Measurements from ENCODE around the gene DPPA2.

The DPPA2 gene

GRCh38 chr3:109325109-109325508 is 8.8 kb upstream of the DPPA2 start:
- DNase-seq (ENCODE audit: low read depth): no peak

DNA sequence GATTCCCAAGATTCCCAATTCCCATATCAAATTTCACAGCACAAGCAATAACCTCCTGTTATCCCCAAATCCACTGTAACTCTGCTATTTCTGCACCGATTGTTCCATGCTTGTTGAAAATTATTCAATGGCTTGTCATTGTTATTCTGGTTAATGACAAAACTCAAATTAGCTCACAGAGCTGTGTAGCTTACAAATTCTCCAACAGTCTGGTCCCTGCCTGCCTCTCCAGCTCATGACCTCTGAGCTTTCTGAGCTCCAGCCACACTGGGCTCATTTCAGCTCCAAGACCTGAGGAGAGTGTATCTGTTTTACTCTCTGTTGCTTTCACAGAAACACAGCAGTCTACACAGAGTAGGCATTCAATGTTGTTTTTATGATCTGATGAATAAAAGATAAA is 3.3 kb downstream of the DPPA2 start:
- DNase-seq (ENCODE audit: low read depth): no peak

DNA sequence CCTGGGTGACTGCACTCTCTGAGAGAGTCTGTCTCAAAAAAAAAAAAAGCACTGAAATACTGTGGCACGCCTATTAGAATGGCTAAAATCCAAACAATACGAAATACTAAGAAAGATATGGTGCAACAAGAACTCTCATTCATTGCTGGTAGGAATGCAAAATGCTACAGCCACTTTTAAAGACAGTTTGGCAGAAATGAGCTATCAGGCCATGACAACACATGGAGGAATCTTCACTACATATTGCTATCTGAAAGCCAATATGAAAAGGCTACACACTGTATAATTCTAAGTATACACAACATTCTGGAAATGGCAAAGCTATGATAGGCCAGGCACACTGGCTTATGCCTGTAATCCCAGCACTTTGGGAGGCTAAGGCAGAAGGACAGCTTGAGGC is 18.8 kb downstream of the DPPA2 start:
- no peak for DNase-seq (ENCODE audit: low read depth)

- no peak for DNase-seq (ENCODE audit: low read depth)
Observed at GRCh38 chr3:109284071-109284470, 32.2 kb downstream of the DPPA2 start.

GRCh38 chr3:109278546-109278945 is 37.8 kb downstream of the DPPA2 start:
- no peak for DNase-seq (ENCODE audit: low read depth)

DNA sequence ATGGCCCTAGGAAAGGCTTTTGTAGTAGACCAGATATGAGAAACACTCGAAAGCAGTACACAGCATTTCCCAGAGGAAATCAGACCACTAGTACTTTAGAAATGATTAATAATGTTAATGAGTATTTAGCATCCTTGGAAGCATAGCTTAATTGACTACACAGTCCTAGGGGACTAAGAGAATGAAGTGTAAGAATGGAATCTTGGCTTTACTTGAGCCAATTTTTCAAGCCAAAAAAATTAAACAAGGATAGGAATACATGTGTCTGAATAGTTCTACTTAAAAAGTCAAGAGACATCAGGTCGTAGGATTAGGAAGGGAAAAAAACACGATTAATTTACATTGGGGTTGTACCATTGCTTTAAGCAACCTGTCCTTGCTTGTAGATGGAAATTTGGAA is 38.2 kb downstream of the DPPA2 start:
- no peak for DNase-seq (ENCODE audit: low read depth)

DNA sequence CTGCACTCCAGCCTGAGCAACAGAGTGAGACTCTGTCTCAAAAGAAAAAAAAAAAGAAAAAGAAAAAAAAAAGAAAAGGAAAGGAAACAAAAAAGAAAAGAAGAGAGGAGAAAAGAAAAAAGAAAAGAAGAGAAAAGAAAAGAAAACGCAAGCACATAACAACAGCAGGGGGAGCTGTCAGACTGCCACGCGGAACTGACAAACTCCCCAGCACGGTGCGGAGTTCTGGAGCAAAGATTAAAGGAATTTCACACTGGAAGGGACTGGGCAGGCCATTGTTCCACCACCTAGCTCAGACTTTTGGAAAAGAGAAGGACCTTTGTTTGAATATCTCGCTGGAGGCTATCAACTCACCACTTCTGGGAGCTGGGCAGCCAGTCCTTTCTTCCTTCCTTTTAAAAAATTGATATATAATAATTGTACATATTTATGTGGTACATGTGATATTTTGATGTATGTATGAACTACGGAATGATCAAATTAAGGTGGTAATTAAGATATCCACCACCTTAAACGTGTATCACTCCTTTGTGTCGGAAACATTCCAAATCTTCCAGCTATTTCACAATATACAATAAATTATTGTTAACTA is 40.5 kb downstream of the DPPA2 start:
- no peak for DNase-seq (ENCODE audit: low read depth)

- DNase-seq (ENCODE audit: low read depth): no peak
Observed at GRCh38 chr3:109270779-109271178, 45.5 kb downstream of the DPPA2 start.

DNA sequence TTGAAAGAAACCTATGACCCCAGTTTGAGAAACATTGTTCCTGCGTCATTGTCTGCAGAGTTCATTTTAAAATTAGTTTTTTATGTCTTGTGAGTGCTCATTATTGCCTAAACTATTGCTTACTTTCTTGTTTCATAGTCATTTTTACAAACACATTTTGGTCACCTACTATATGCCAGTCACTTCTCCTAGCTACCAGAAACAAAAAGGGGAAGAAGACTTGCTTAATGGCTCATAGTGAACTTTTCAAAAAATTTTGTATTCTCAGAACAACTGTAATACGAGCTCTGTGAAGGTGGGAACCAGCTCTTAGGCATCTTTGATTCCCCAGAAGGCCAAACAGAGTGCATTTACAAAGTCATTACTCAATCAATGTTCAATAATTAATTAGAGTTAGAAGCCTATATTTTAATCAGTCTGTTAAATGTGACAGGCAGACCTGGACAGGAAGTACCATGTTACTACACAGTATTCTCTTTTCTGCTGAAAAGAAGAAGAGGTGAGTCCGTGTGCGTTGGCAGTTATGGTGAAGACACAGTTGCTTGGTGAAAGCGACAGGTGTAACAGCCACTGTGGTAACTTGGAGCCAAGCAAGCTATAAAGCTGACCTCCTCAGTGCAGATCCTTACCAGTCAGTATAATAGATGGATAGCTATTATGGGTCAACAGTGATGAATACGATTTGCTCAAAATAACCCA is 46.6 kb downstream of the DPPA2 start:
- DNase-seq (ENCODE audit: low read depth): no peak

DNA sequence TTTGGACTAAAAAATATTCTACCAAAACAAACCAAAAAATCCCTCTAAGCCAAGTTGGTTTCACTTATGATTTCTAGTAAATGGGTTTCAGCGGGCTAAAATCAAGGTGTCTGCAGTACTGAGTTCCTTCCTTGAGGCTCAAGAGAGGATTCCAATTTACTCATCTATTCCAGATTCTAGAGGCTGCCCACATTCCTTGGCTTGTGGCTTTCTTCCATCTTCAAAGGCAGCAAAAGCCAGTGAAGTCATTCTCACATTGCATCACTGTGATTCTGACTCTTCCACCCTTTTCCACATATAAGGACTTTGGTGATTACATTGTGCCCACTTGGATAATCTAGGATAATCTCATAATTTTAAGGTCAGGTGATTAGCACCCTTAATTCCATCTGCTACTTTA is 48.1 kb downstream of the DPPA2 start:
- no peak for DNase-seq (ENCODE audit: low read depth)

DNA sequence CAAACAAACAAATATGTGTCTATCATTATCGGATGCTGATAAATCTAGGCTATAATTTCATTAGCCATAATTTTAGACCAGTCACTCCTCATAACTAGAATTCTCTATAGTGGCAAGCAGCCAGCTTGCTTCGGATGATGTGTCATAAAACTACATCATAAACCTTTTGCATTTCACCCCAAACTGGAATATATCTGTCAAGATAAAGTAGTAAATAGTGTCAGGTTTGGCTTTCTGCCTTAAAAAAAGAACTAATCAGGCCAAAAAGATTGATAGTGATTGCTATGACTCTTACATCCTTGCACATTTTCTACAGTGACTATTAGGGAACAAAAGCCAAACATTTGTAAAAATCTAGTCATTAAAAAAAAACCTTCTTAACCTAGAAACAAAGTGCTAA is 51.0 kb downstream of the DPPA2 start:
- no peak for DNase-seq (ENCODE audit: low read depth)

DNA sequence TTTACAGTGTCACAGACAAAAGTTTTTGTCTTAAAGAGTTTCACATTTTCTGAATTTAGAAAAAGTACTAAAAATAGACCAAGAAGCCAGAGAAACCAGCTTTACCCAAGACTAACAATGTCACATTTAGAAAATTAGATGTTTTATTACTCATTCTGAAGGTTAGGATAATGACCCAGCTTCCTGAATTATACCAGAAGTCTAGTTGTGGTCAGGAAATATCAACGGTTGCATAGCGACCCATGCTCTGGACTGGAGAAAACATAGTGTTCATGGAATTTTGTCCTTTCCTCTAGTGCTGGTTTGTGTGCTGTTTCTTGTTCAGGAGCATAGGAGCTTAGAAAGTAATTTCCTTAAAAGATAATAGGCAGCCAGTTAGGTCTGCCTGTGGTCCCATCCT is 59.0 kb downstream of the DPPA2 start:
- DNase-seq (ENCODE audit: low read depth): no peak

DNA sequence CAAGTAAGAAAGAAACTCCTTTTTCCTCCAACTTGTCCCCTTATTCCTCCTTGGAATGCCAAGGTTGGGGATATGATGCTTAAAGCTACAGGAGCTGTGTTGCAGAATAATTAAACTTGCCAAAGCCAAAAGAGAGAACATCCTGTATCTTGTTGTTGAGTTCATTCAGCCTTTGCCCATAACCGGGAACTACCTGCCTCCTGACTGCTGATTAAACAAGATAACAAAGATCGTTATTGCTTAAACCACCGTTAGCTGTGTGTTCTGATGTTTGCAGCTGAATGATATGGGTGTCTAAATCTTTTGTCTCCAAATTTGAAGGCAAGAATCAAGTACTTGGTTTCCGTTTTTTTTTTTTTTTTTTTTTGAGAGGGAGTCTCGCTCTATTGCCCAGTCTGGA is 61.5 kb downstream of the DPPA2 start:
- DNase-seq (ENCODE audit: low read depth): no peak

GRCh38 chr3:109252641-109253040 is 63.7 kb downstream of the DPPA2 start:
- no peak for DNase-seq (ENCODE audit: low read depth)
